GM12892 (cell line): ENCODE data around the gene SLBP.

Experiments
- DNase-seq: peaks from one replicate; pipeline ENCODE4 v3.0.0; 2011; ENCODE audit not compliant: insufficient read length
- FAIRE-seq: peaks from 2 replicates; lab custom pipeline; 2011; peaks lifted over from hg19 to GRCh38; lab: Jason Lieb, UNC
- POLR2A ChIP-seq: IDR thresholded peaks from 2 replicates; pipeline ENCODE4 v1.6.1; 2011; ENCODE audit warnings: low read depth, low read length, control low read depth
- POLR2AphosphoS5 ChIP-seq: IDR thresholded peaks from 2 replicates; pipeline ENCODE4 v1.6.1; 2011; ENCODE audit warnings: low read depth, low read length, control low read depth
- TAF1 ChIP-seq: IDR thresholded peaks from 2 replicates; pipeline ENCODE4 v1.6.1; 2011; ENCODE audit warnings: low read depth, mild to moderate bottlenecking, control low read depth, low read length, borderline replicate concordance

The SLBP gene

DNA sequence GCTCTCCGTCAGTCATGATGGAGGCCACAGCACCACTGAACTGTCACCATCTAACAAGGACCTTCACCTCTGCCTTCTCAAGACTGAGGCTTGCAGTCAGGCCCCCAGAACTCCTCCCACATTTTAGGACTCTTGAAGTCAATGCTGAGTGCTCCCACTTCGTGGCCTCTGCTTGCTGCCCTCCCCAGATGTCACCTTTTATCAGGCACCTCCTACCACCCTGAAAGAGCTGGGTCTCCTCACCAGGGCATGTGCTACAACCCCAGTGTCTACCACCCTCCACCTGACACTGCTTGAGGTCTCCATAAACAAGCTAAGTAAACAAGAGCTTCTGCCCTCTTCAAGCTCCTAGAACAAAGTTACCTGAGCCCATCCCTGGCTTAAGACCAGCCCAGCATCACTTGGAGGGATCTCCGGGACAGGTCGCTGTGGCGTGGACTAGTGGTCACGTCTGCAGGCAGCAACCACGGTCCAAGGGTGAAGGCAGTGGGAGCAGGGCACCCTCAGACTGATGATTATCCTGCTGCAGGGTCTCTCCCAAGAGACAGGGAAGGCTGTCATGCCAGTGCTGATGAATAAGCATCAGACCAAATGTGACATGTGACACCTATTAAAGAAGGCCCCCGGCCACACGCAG is 20.3 kb downstream of the SLBP start:
- TF ChIP-seq POLR2AphosphoS5 (no peak; the same call in none of the 2 replicates), TAF1 (no peak), POLR2A (peak; percentile 56)
- FAIRE-seq (no peak), DNase-seq (no peak)

DNA sequence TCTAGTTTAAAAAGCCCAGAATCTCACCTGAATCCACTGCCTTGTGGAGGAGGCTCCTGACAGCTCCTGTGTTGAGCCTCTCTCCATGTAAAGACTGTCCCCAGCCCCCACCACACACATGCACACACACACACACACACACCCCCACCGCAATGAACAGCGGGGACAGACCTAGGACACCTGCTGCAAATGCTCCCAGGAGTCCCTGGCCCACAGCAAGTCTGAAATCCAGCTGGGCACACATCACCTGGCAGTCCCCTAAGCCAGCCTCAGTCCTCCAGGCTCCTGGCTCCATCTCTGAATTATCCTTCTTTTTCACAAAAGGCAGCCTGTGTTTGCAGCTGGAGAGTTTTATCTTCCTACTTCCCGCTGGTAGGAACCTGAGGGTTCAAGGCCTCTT is 21.4 kb downstream of the SLBP start:
- DNase-seq, result no peak
- no peak for FAIRE-seq
- 0 out of 2 replicates have a peak, but pooled peaks have one; percentile 39 for TF ChIP-seq POLR2A
- TF ChIP-seq TAF1, result no peak

DNA sequence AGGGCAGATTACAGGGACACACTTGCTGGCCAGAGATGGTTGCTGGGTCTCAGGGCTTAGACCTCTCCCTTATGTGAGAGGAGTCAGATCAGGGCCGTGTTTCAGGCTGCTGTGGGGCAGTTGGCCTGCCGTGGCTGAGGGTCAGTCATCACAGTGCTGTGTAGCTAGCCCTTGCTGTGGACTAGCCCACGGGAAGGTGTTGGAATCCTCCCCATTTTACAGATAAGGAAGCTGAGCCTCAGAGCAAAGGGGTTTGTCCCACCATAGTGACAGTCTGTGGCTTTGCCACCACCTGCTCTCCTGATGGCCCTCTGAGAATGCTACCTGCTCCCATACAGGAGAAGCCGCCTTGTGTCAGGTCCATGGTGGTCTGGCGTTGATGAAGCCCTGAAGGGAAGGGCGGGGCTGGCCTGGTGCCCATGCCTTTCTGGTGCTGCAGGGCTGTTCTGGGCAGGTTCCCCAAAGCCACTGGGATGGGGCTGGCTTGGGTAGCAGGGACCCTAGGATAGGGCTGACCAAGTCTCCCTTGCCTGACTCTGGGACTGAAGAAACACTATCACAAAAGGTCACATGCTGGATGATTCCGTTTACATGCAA is 25.6 kb downstream of the SLBP start:
- no peak for TF ChIP-seq POLR2A
- TF ChIP-seq TAF1, result no peak
- TF ChIP-seq POLR2AphosphoS5, result no peak; the same call in 1 of the 2 replicates
- DNase-seq (no peak), FAIRE-seq (no peak)

DNA sequence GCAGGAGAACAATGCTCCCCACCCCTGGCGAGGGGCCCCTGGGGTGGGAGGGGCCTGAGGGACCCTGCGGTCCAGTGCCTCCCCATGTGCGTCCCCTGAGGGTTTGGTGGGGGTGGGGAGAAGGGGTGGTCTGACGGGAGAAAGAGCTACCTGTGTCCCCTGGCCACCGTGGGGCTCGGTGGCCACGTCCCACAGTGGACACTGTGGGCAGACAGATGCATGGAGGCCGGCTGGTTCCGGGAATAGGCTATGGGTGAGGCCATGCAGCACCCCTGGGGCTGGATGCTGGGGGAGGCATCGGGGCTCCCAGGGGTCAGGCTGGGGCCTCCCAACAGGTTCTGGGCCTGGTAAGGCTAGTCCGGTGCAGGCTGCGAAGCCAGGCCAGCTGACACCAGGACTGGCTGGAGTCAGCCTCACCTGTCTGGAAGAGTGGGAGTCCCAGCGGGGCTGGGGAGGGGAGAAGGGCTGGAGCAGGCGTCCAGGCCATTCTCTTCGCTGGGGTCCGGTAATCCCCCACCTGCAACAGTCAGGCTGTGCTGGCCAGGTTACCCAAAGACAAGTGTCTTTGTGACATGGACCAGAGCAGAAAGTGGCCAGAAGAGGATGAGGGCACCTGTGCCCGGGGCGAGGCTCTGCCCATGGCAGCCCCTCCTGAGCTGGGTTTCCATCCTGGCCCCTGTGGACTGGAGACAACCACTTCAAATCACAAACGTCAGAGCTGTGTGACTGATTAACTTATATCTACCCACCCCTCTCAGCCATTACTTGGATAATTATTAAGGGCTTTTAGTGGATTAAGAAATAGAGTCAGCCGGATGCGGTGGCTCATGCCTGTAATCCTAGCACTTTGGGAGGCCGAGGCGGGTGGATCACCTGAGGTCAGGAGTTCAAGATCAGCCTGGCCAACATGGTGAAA is 26.6 kb downstream of the SLBP start:
- FAIRE-seq (no peak), DNase-seq (no peak)
- TF ChIP-seq TAF1 (no peak), POLR2AphosphoS5 (no peak), POLR2A (no peak)

DNA sequence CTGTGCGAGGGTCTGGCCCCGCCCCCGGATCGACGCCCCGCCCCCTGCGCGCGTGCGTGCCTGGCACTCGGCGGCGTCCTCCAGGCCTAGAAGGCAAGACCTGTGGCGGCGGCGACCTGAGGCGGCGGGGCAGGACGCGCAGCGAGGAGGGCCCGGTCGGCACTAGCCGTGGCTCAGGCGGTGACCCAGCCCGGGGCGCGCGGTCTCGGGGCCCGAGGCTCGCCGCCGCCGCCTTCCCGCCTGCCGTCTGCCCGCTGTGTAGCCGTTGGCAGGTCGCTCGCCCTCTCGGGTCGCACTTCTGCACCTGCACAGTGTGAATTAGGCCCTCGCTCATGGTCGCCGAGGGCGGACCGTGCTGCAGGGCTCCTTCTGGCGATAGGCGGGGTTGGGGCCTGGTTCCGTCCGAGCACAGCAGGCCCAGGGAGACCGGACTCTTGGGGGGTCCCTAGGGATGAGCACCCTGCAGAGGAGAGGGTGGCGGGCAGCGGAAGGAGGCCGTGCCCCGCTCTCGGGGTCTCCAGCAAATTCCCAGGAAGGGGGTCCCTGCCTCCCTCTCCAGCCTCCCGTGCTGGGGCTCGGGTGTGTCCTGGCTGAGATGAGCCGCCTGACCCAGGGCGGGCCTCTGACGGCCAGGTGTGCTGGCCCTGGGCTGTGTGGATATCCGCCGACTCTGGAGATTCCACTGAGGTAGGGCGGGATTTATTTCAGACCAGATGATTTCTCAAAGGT is 27.4 kb downstream of the SLBP start:
- peak; percentile 25; the same call in 1 of the 2 replicates for TF ChIP-seq POLR2A
- no peak for TF ChIP-seq TAF1
- TF ChIP-seq POLR2AphosphoS5, result no peak
- FAIRE-seq, result peak; percentile 89
- DNase-seq, result no peak

DNA sequence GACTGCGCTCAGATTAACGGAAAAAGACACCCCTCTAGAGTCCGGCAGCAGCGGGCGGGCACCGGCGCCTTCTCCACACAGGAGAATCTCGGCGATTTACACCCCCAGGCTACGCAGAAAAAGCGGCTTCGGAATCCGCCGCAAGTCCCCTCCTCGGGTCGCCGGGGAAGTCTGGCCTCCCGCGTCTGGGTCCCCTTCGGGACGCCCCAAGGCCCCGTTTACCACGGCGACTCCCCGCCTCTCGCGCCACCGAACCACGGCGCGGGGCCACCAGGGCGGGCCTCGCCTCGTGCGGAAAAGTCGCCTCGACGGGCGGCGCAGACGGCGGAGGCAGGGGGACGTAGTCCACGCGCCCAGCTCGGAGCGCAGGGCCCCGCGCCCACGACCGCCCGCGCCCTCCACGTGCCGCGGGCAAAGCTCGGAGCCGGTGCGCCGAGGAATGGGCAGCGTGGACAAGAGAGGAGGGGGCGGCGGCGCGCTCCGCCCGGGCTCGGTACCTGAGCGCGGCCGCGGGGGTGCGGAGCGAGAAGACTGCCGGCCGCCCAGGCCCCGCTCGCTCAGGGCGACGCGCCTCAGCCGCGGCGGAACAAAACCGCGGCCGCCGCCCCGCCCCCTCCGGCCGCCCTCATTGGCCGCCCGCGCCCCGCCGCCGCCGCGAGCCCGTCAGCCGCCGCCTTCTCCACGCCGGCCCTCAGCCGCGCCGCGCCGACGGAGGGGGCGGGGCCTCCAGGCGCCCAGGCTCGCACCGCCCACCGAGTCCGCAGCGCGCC is 28.2 kb downstream of the SLBP start, which contains the start of gene FAM53A:
Gene FAM53A (minus strand): TSS at position 578 of the 770 bp plus-strand sequence. CDS start 15,572 bp downstream, outside the sequence.
- no peak for TF ChIP-seq POLR2AphosphoS5
- TF ChIP-seq POLR2A, result no peak; the same call in 1 of the 2 replicates
- TF ChIP-seq TAF1, result no peak
- FAIRE-seq, result no peak
- peak; percentile 85 for DNase-seq

DNA sequence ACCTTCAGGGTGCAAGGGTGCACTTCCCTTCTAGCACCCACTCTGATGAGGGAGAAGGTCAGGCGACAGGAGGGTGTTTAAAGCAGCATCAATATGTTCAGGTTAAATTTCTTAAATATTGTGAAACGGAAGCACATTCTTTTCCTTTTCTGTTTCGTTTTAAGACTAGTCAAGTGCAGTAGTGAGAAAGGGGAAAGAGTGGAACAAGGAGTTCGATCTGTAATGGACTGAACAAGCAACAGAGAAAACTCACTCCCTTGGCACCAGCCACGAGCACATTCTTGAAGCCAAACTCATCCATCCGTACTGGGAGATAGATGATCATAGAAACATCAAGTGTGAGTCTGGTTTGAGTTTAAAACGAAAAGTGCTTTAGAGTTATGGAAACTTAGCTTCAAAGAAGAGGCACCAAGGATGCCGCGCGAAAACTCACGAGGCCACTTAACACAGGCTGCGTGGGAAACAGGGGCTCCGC is 28.8 kb downstream of the SLBP start:
- no peak for DNase-seq
- peak; percentile 69 for FAIRE-seq
- TF ChIP-seq POLR2A (no peak), TAF1 (no peak), POLR2AphosphoS5 (no peak)

DNA sequence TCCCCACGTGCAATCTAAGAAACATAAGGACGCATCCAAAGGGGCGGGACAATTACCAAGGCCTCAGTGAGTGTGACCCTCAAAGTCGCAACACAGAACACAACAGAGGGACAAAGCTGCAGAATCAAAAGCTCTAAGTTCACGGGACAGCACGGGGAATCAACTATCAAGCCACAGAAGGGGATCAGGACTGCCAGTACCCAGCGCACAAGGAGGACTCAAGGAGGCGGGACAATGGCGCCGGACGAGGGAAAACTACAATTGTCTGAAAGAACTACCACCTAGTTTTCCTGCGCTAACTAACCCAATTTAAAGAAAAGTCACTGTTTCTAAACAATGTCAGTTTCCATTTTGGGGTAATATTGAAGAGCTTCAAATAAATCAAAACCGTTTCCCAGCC is 29.3 kb downstream of the SLBP start:
- FAIRE-seq, result no peak

DNA sequence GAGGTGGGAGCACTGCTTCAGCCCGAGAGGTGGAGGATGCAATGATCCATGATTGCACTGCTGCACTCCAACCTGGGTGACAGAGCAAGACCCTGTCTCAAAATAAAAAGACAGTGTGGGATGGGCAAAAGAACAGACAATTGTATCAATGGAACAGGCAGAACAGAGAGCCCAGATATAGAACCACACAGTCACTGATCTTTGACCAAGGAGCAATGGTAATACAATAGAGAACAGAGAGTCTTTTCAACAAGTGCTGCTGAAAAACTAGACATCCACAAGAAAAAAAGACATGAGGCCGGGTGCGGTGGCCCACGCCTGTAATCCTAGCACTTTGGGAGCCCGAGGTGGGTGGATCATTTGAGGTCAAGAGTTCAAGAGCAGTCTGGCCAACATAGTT is 33.9 kb downstream of the SLBP start:
- TF ChIP-seq POLR2AphosphoS5, result no peak
- TF ChIP-seq TAF1, result no peak
- no peak for TF ChIP-seq POLR2A
- no peak for DNase-seq
- no peak for FAIRE-seq

More for the DNA sequence above, 29.3 kb downstream of the SLBP start:
- DNase-seq, result no peak
- no peak for TF ChIP-seq TAF1
- TF ChIP-seq POLR2A, result no peak
- no peak for TF ChIP-seq POLR2AphosphoS5
